DND-41 (cell line): ENCODE results near the gene RCC2.

Experiments
- ATAC-seq: fragments of 200-7000 bp; cut with Tn5 transposase; 3 replicates; pipeline ENCODE4 v1.9.1; 2021; ENCODE audit warnings: low read depth; ENCODE audit not compliant: insufficient read depth
- DNase-seq: peaks from one replicate; pipeline ENCODE4 v3.0.0-alpha.2; 2020
- H2AFZ ChIP-seq: 2 replicates; pipeline ENCODE4 v1.6.0; 2012; ENCODE audit warnings: low read depth, low read length
- H3K27ac ChIP-seq: 2 replicates; pipeline ENCODE4 v1.5.1; 2012; ENCODE audit warnings: low read length, inconsistent platforms
- H3K27me3 ChIP-seq: fragments of 200-600 bp; sonication (generic); 2 replicates; pipeline ENCODE4 v1.6.0; 2012; ENCODE audit warnings: low read length, mild to moderate bottlenecking, inconsistent platforms; ENCODE audit not compliant: insufficient read depth, poor library complexity
- H3K36me3 ChIP-seq: 2 replicates; pipeline ENCODE4 v1.5.1; 2012; ENCODE audit warnings: low read length, inconsistent platforms; ENCODE audit not compliant: insufficient read depth
- H3K4me1 ChIP-seq: 2 replicates; pipeline ENCODE4 v1.5.1; 2012; ENCODE audit warnings: mild to moderate bottlenecking, low read length; ENCODE audit not compliant: insufficient read depth
- H3K4me2 ChIP-seq: 2 replicates; pipeline ENCODE4 v1.6.0; 2012; ENCODE audit warnings: mild to moderate bottlenecking, moderate library complexity, low read length, inconsistent platforms; ENCODE audit not compliant: insufficient read depth
- H3K4me3 ChIP-seq, 2 experiments: fragments of 200-600 bp in 1 of 2; shearing (Covaris generic) in 1 of 2; 2 replicates each; pipeline ENCODE4 v1.5.1; 2012 to 2016; ENCODE audit warnings: inconsistent platforms in 2 of 2, low read length in 2 of 2, mild to moderate bottlenecking in 2 of 2, low read depth in 1 of 2, moderate library complexity in 1 of 2
- H3K79me2 ChIP-seq: 2 replicates; pipeline ENCODE4 v1.6.0; 2012; ENCODE audit warnings: low read length, inconsistent platforms; ENCODE audit not compliant: insufficient read depth
- H3K9ac ChIP-seq: 2 replicates; pipeline ENCODE4 v1.6.0; 2012; ENCODE audit warnings: low read depth, mild to moderate bottlenecking, inconsistent platforms, low read length, moderate library complexity
- H3K9me3 ChIP-seq: 2 replicates; pipeline ENCODE4 v1.5.1; 2012; ENCODE audit warnings: low read length, moderate library complexity, mild to moderate bottlenecking, inconsistent platforms; ENCODE audit not compliant: insufficient read depth, severe bottlenecking
- H4K20me1 ChIP-seq: 2 replicates; pipeline ENCODE4 v1.6.0; 2012; ENCODE audit warnings: low read length; ENCODE audit not compliant: insufficient read depth
- CTCF ChIP-seq: IDR thresholded peaks from 2 replicates; pipeline ENCODE4 v1.5.1; 2012; ENCODE audit warnings: borderline replicate concordance, low read length, moderate library complexity, mild to moderate bottlenecking; ENCODE audit not compliant: poor library complexity, severe bottlenecking; ENCODE audit errors: extremely low read depth
- EZH2 ChIP-seq: IDR thresholded peaks from 3 replicates; pipeline ENCODE4 v1.6.1; 2012; ENCODE audit warnings: borderline replicate concordance, low read depth, mild to moderate bottlenecking, moderate library complexity, low read length, inconsistent platforms; ENCODE audit not compliant: severe bottlenecking

RCC2 gene

GRCh38 chr1:17361687-17362086 lies 77.8 kb downstream of the RCC2 start:
- DNase-seq: no peak
- TF ChIP-seq EZH2 (no peak), CTCF (no peak)
- no peak for ATAC-seq
- H3K4me2 ChIP-seq: no peak overlapping the region
- H3K9me3 ChIP-seq: no peaks in the 10 kb centered on the region
- no peak overlapping the region for H3K27ac ChIP-seq
- no peaks in the 10 kb centered on the region for H3K27me3 ChIP-seq
- H3K4me1 ChIP-seq: no peaks in the 10 kb centered on the region
- H3K9ac ChIP-seq: no peak overlapping the region
- no peak overlapping the region for H3K4me3 ChIP-seq
- H3K36me3 ChIP-seq: no peaks in the 10 kb centered on the region
- H3K79me2 ChIP-seq: no peaks in the 10 kb centered on the region
- H4K20me1 ChIP-seq: no peaks in the 10 kb centered on the region
- H2AFZ ChIP-seq: no peak overlapping the region

- H3K4me1 ChIP-seq: no peaks in the 10 kb centered on the region
- no peaks in the 10 kb centered on the region for H3K79me2 ChIP-seq
- no peak overlapping the region for H3K27ac ChIP-seq
- no peak for ATAC-seq
- H3K4me2 ChIP-seq: no peak overlapping the region
- H2AFZ ChIP-seq: no peak overlapping the region
- H3K9ac ChIP-seq: no peak overlapping the region
- H3K36me3 ChIP-seq: no peaks in the 10 kb centered on the region
- DNase-seq: no peak
- TF ChIP-seq EZH2: no peak
- TF ChIP-seq CTCF: no peak
- H3K4me3 ChIP-seq: no peak overlapping the region
- H3K9me3 ChIP-seq: no peaks in the 10 kb centered on the region
- no peaks in the 10 kb centered on the region for H3K27me3 ChIP-seq
- H4K20me1 ChIP-seq: no peaks in the 10 kb centered on the region
Measured at GRCh38 chr1:17360272-17360956, 79.1 kb downstream of the RCC2 start.

GRCh38 chr1:17359808-17360207 lies 79.7 kb downstream of the RCC2 start:
- no peak for ATAC-seq
- H3K4me3 ChIP-seq: no peak overlapping the region
- no peaks in the 10 kb centered on the region for H3K27me3 ChIP-seq
- H3K36me3 ChIP-seq: no peaks in the 10 kb centered on the region
- H3K4me2 ChIP-seq: no peak overlapping the region
- TF ChIP-seq CTCF (no peak), EZH2 (no peak)
- H3K9me3 ChIP-seq: no peaks in the 10 kb centered on the region
- no peaks in the 10 kb centered on the region for H4K20me1 ChIP-seq
- no peaks in the 10 kb centered on the region for H3K4me1 ChIP-seq
- H3K27ac ChIP-seq: no peak overlapping the region
- DNase-seq: no peak
- no peak overlapping the region for H3K9ac ChIP-seq
- H2AFZ ChIP-seq: no peak overlapping the region
- no peaks in the 10 kb centered on the region for H3K79me2 ChIP-seq

- Histone ChIP-seq H3K9me3 (no peaks in the 10 kb centered on the region), H3K79me2 (no peaks in the 10 kb centered on the region), H3K4me1 (no peaks in the 10 kb centered on the region), H3K4me3 (no peak overlapping the region), H3K36me3 (no peaks in the 10 kb centered on the region), H2AFZ (no peak overlapping the region), H4K20me1 (no peaks in the 10 kb centered on the region), H3K9ac (no peak overlapping the region), H3K27me3 (no peaks in the 10 kb centered on the region), H3K27ac (no peak overlapping the region), H3K4me2 (no peak overlapping the region)
- no peak for DNase-seq
- TF ChIP-seq EZH2 (no peak), CTCF (no peak)
- ATAC-seq: no peak
Measured at GRCh38 chr1:17359031-17359430, 80.4 kb downstream of the RCC2 start.
